Gastrocnemius medialis (tissue), 4 donors: ENCODE results near the gene CTNNB1.

ENCODE experiments used
- POLR2A ChIP-seq, 2 donors: fragments of 450-650 bp; IDR thresholded peaks; one replicate each; pipeline ENCODE4 v1.6.1; 2017; ENCODE audit warnings: antibody characterized with exemption in 2 of 2, mild to moderate bottlenecking in 2 of 2, moderate library complexity in 2 of 2
- TF ChIP-seq, protein P1 (sequence below), 5 experiments: fragments of 450-650 bp in 3 of 5; fragments of 200-600 bp in 2 of 5; sonication (generic) in 2 of 5; IDR thresholded peaks in 4 of 5; conservative IDR thresholded peaks in 1 of 5; 1 replicate in 4 of 5; 2 replicates in 1 of 5; pipeline ENCODE4 v1.5.1; 2016 to 2019; ENCODE audit warnings: antibody characterized with exemption in 5 of 5, mild to moderate bottlenecking in 3 of 5, moderate library complexity in 3 of 5

DNA sequence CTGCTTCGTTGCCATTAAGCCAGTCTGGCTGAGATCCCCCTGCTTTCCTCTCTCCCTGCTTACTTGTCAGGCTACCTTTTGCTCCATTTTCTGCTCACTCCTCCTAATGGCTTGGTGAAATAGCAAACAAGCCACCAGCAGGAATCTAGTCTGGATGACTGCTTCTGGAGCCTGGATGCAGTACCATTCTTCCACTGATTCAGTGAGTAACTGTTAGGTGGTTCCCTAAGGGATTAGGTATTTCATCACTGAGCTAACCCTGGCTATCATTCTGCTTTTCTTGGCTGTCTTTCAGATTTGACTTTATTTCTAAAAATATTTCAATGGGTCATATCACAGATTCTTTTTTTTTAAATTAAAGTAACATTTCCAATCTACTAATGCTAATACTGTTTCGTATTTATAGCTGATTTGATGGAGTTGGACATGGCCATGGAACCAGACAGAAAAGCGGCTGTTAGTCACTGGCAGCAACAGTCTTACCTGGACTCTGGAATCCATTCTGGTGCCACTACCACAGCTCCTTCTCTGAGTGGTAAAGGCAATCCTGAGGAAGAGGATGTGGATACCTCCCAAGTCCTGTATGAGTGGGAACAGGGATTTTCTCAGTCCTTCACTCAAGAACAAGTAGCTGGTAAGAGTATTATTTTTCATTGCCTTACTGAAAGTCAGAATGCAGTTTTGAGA, 25.0 kb downstream of the CTNNB1 start:
- no peak for TF ChIP-seq POLR2A (IDR thresholded peaks at IDR 0.05)
- TF ChIP-seq, protein P1, sequence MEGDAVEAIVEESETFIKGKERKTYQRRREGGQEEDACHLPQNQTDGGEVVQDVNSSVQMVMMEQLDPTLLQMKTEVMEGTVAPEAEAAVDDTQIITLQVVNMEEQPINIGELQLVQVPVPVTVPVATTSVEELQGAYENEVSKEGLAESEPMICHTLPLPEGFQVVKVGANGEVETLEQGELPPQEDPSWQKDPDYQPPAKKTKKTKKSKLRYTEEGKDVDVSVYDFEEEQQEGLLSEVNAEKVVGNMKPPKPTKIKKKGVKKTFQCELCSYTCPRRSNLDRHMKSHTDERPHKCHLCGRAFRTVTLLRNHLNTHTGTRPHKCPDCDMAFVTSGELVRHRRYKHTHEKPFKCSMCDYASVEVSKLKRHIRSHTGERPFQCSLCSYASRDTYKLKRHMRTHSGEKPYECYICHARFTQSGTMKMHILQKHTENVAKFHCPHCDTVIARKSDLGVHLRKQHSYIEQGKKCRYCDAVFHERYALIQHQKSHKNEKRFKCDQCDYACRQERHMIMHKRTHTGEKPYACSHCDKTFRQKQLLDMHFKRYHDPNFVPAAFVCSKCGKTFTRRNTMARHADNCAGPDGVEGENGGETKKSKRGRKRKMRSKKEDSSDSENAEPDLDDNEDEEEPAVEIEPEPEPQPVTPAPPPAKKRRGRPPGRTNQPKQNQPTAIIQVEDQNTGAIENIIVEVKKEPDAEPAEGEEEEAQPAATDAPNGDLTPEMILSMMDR (IDR thresholded peaks at IDR 0.05 in 4 of 5, conservative IDR thresholded peaks at IDR 0.05 in 1 of 5), result peak in 1 of 5 experiments; percentile 20
